GM23338 (cell line): ENCODE data around the gene OR2V2. TPM values are rescaled to one million over a fixed set of nuclear protein-coding genes. Genes with fewer than 3 reads are reported as not detected.

Source experiments
- ATAC-seq: fragments of 200-7000 bp; cut with Tn5 transposase; 3 replicates; pipeline ENCODE4 v1.9.1; 2020
- DNase-seq: peaks from one replicate; pipeline ENCODE4 v3.0.0-alpha.2; 2015; ENCODE audit warnings: low spot score
- H2AFZ ChIP-seq: fragments of 200-600 bp; sonication (generic); 2 replicates; pipeline ENCODE4 v1.8.0; 2016; ENCODE audit warnings: antibody characterized with exemption, mild to moderate bottlenecking, moderate library complexity
- H3F3A ChIP-seq: fragments of 200-600 bp; sonication (generic); replicated peaks from 2 replicates; pipeline ENCODE4 v1.8.0; 2017; ENCODE audit warnings: antibody characterized with exemption, mixed run types, low read depth
- H3K27ac ChIP-seq: fragments of 200-600 bp; sonication (generic); 2 replicates; pipeline ENCODE4 v1.6.1; 2016; ENCODE audit warnings: low read depth
- H3K27me3 ChIP-seq: fragments of 200-600 bp; sonication (generic); 2 replicates; pipeline ENCODE4 v1.8.0; 2016; ENCODE audit warnings: mild to moderate bottlenecking, mixed run types, moderate library complexity; ENCODE audit not compliant: insufficient read depth
- H3K36me3 ChIP-seq: fragments of 200-600 bp; sonication (generic); 2 replicates; pipeline ENCODE4 v1.8.0; 2016; ENCODE audit warnings: mild to moderate bottlenecking; ENCODE audit not compliant: insufficient read depth
- H3K4me1 ChIP-seq: fragments of 200-600 bp; sonication (generic); 2 replicates; pipeline ENCODE4 v1.8.0; 2016; ENCODE audit warnings: mild to moderate bottlenecking, moderate library complexity; ENCODE audit not compliant: insufficient read depth
- H3K4me2 ChIP-seq: fragments of 200-600 bp; sonication (generic); 2 replicates; pipeline ENCODE4 v1.7.1; 2017; ENCODE audit warnings: mixed run types
- H3K4me3 ChIP-seq: fragments of 200-600 bp; sonication (generic); 2 replicates; pipeline ENCODE4 v1.6.1; 2016; ENCODE audit warnings: mixed run types
- H3K79me2 ChIP-seq: fragments of 200-600 bp; sonication (generic); replicated peaks from 2 replicates; pipeline ENCODE4 v1.8.0; 2017; ENCODE audit warnings: mild to moderate bottlenecking; ENCODE audit not compliant: insufficient read depth
- H3K9me2 ChIP-seq: fragments of 200-600 bp; sonication (generic); 2 replicates; pipeline ENCODE4 v1.8.0; 2017; ENCODE audit not compliant: insufficient read depth
- H4K20me1 ChIP-seq: fragments of 200-600 bp; sonication (generic); replicated peaks from 2 replicates; pipeline ENCODE4 v1.8.0; 2017; ENCODE audit warnings: mild to moderate bottlenecking; ENCODE audit not compliant: insufficient read depth
- H3K27ac Mint-ChIP-seq: 2 replicates; pipeline ENCODE4 v1.8.0; 2020; ENCODE audit warnings: inconsistent platforms, mild to moderate bottlenecking, moderate library complexity, mixed read lengths
- H3K27me3 Mint-ChIP-seq: 3 replicates; pipeline ENCODE4 v1.8.0; 2022; ENCODE audit warnings: low read depth, mild to moderate bottlenecking, moderate library complexity, mixed read lengths, inconsistent platforms; ENCODE audit not compliant: insufficient read depth, poor library complexity
- H3K36me3 Mint-ChIP-seq: 3 replicates; pipeline ENCODE4 v1.8.0; 2021; ENCODE audit warnings: low read depth, mild to moderate bottlenecking, inconsistent platforms, moderate library complexity, mixed read lengths
- H3K4me1 Mint-ChIP-seq: 3 replicates; pipeline ENCODE4 v1.8.0; 2020; ENCODE audit warnings: mild to moderate bottlenecking, inconsistent platforms, mixed read lengths
- H3K4me3 Mint-ChIP-seq: 3 replicates; pipeline ENCODE4 v1.8.0; 2021; ENCODE audit warnings: moderate library complexity, mild to moderate bottlenecking, inconsistent platforms, mixed read lengths
- H3K9me3 Mint-ChIP-seq: 3 replicates; pipeline ENCODE4 v1.8.0; 2020; ENCODE audit warnings: moderate library complexity, mild to moderate bottlenecking, inconsistent platforms, mixed read lengths
- CREB1 ChIP-seq: fragments of 250-450 bp; sonication (Bioruptor Pico); IDR thresholded peaks from 2 replicates; pipeline ENCODE4 v1.5.0; 2020; ENCODE audit warnings: low read depth, mild to moderate bottlenecking, moderate library complexity
- EZH2 ChIP-seq: fragments of 200-600 bp; sonication (generic); IDR thresholded peaks from one replicate; pipeline ENCODE4 v1.8.0; 2017; ENCODE audit warnings: antibody characterized with exemption, mild to moderate bottlenecking, low read depth; ENCODE audit not compliant: unreplicated experiment
- EZH2phosphoT487 ChIP-seq: fragments of 200-600 bp; sonication (generic); IDR thresholded peaks from one replicate; pipeline ENCODE4 v1.8.1; 2018; ENCODE audit warnings: antibody characterized with exemption; ENCODE audit not compliant: unreplicated experiment
- JUNB ChIP-seq: IDR thresholded peaks from one replicate; pipeline ENCODE4 v1.6.1; 2016; ENCODE audit warnings: antibody characterized with exemption; ENCODE audit not compliant: unreplicated experiment
- POLR2AphosphoS5 ChIP-seq: IDR thresholded peaks from 2 replicates; pipeline ENCODE4 v1.6.1; 2016; ENCODE audit warnings: antibody characterized with exemption, low read depth
- STAT1 ChIP-seq: IDR thresholded peaks from one replicate; pipeline ENCODE4 v1.6.1; 2016; ENCODE audit warnings: antibody characterized with exemption; ENCODE audit not compliant: unreplicated experiment
- ZNF114 ChIP-seq: fragments of 250-450 bp; sonication (Bioruptor Pico); IDR thresholded peaks from 2 replicates; pipeline ENCODE4 v1.5.0; 2020; ENCODE audit warnings: mild to moderate bottlenecking, moderate library complexity
- ZNF331 ChIP-seq: fragments of 250-450 bp; sonication (Bioruptor Pico); IDR thresholded peaks from 2 replicates; pipeline ENCODE4 v1.5.0; 2020; ENCODE audit warnings: low read depth, mild to moderate bottlenecking, moderate library complexity
- polyA plus RNA-seq: library from polyadenylated mRNA; unstranded; fragments of >200 nt; fragmentation: Nextera tagmentation; extraction: Ambion mirVana; gene quantifications from 2 replicates; pipeline ENCODE4 v1.2.1, GENCODE V29; 2016
- total RNA-seq: library from RNA; depleted of rRNA; stranded (reverse); fragments of >200 nt; shearing (Covaris generic); gene quantifications from 2 replicates; pipeline ENCODE4 v1.2.3, GENCODE V29; 2014
- TF ChIP-seq, protein P1 (sequence below): fragments of 250-450 bp; sonication (Bioruptor Pico); IDR thresholded peaks from 2 replicates; pipeline ENCODE4 v1.5.0; 2020; ENCODE audit warnings: mild to moderate bottlenecking, moderate library complexity
- TF ChIP-seq, protein P2 (sequence below): IDR thresholded peaks from one replicate; pipeline ENCODE4 v1.6.1; 2018; ENCODE audit warnings: antibody characterized with exemption; ENCODE audit not compliant: unreplicated experiment
- TF ChIP-seq, protein P3 (sequence below), 2 experiments: fragments of 200-600 bp in 1 of 2; sonication (generic) in 1 of 2; conservative IDR thresholded peaks; 2 replicates each; pipeline versions ENCODE4 v1.5.1 to v1.6.1; 2016 to 2017; ENCODE audit warnings: antibody characterized with exemption in 2 of 2, low read depth in 2 of 2, mild to moderate bottlenecking in 2 of 2, moderate library complexity in 1 of 2

The OR2V2 gene
- total and polyA plus RNA-seq, 2 experiments from 2014 or later = not detected

DNA sequence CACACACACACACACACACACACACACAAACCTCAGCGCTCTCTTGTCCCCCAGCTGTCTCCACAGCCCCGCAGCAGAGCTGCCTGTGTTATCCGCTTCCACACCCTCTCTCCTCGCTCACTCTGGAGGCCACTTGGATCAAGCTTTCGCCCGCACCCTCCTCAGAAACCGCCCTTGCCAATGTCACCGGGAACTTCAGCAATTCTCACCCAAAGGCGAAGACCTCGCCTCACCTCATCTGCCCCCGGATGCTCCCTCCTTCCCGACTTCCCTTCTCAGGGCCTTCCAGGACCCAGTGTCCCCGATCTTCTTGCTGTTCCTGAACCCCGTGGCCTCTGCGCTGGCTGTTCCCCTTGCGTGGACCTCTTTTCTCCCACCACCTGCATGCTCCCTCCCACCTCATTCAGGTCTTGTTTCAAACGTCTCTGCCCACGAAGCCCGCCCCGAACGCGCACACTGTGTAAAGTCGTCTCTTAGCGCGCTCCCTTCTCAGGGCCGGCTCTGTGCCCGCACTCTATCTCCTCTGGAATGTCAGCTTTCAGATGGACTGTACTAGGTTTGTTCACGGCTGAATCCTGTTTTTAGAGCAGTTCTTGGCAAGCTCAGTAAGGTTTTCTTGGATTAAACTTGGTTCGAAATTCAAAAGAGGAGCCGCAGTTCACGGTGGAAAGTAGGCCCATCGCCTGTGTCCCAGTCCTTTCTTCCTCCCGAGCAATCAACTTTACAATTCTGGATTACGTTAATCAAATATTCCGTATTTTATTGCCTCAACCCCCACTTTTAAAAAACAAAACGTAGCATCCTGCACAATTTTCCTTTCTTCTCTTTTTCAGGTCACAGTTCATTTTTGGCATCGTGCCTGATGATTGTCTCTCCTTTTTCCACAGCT, 58.6 kb downstream of the OR2V2 start:
- peaks cover 20% of the 10 kb centered on the region for H3K9me3 Mint-ChIP-seq
- peak overlapping the region; percentile 79 for H3K4me3 ChIP-seq
- H3K27ac Mint-ChIP-seq = no peak overlapping the region
- no peaks in the 10 kb centered on the region for H3K9me2 ChIP-seq
- peaks cover 17% of the 10 kb centered on the region for H3K36me3 Mint-ChIP-seq
- peaks cover 10% of the 10 kb centered on the region; the same call in 1 of the 2 replicates for H3F3A ChIP-seq
- no peaks in the 10 kb centered on the region for H4K20me1 ChIP-seq
- peak overlapping the region; percentile 96 for H2AFZ ChIP-seq
- H3K27me3 Mint-ChIP-seq = peaks cover 68% of the 10 kb centered on the region
- peak overlapping the region; percentile 94 for H3K4me3 Mint-ChIP-seq
- TF ChIP-seq STAT1 (no peak), CREB1 (CRISPR knock-in tag) (no peak), ZNF331 (CRISPR knock-in tag) (no peak), ZNF114 (no peak), JUNB (no peak), EZH2 (peak; percentile 84), POLR2AphosphoS5 (no peak), EZH2phosphoT487 (peak; percentile 74)
- TF ChIP-seq, protein P1, sequence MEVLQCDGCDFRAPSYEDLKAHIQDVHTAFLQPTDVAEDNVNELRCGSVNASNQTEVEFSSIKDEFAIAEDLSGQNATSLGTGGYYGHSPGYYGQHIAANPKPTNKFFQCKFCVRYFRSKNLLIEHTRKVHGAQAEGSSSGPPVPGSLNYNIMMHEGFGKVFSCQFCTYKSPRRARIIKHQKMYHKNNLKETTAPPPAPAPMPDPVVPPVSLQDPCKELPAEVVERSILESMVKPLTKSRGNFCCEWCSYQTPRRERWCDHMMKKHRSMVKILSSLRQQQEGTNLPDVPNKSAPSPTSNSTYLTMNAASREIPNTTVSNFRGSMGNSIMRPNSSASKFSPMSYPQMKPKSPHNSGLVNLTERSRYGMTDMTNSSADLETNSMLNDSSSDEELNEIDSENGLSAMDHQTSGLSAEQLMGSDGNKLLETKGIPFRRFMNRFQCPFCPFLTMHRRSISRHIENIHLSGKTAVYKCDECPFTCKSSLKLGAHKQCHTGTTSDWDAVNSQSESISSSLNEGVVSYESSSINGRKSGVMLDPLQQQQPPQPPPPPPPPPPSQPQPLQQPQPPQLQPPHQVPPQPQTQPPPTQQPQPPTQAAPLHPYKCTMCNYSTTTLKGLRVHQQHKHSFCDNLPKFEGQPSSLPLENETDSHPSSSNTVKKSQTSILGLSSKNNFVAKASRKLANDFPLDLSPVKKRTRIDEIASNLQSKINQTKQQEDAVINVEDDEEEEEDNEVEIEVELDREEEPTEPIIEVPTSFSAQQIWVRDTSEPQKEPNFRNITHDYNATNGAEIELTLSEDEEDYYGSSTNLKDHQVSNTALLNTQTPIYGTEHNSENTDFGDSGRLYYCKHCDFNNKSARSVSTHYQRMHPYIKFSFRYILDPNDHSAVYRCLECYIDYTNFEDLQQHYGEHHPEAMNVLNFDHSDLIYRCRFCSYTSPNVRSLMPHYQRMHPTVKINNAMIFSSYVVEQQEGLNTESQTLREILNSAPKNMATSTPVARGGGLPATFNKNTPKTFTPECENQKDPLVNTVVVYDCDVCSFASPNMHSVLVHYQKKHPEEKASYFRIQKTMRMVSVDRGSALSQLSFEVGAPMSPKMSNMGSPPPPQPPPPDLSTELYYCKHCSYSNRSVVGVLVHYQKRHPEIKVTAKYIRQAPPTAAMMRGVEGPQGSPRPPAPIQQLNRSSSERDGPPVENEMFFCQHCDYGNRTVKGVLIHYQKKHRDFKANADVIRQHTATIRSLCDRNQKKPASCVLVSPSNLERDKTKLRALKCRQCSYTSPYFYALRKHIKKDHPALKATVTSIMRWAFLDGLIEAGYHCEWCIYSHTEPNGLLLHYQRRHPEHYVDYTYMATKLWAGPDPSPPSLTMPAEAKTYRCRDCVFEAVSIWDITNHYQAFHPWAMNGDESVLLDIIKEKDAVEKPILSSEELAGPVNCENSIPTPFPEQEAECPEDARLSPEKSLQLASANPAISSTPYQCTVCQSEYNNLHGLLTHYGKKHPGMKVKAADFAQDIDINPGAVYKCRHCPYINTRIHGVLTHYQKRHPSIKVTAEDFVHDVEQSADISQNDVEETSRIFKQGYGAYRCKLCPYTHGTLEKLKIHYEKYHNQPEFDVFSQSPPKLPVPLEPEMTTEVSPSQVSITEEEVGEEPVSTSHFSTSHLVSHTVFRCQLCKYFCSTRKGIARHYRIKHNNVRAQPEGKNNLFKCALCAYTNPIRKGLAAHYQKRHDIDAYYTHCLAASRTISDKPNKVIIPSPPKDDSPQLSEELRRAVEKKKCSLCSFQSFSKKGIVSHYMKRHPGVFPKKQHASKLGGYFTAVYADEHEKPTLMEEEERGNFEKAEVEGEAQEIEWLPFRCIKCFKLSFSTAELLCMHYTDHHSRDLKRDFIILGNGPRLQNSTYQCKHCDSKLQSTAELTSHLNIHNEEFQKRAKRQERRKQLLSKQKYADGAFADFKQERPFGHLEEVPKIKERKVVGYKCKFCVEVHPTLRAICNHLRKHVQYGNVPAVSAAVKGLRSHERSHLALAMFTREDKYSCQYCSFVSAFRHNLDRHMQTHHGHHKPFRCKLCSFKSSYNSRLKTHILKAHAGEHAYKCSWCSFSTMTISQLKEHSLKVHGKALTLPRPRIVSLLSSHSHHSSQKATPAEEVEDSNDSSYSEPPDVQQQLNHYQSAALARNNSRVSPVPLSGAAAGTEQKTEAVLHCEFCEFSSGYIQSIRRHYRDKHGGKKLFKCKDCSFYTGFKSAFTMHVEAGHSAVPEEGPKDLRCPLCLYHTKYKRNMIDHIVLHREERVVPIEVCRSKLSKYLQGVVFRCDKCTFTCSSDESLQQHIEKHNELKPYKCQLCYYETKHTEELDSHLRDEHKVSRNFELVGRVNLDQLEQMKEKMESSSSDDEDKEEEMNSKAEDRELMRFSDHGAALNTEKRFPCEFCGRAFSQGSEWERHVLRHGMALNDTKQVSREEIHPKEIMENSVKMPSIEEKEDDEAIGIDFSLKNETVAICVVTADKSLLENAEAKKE (CRISPR knock-in tag) = no peak
- TF ChIP-seq, protein P2, sequence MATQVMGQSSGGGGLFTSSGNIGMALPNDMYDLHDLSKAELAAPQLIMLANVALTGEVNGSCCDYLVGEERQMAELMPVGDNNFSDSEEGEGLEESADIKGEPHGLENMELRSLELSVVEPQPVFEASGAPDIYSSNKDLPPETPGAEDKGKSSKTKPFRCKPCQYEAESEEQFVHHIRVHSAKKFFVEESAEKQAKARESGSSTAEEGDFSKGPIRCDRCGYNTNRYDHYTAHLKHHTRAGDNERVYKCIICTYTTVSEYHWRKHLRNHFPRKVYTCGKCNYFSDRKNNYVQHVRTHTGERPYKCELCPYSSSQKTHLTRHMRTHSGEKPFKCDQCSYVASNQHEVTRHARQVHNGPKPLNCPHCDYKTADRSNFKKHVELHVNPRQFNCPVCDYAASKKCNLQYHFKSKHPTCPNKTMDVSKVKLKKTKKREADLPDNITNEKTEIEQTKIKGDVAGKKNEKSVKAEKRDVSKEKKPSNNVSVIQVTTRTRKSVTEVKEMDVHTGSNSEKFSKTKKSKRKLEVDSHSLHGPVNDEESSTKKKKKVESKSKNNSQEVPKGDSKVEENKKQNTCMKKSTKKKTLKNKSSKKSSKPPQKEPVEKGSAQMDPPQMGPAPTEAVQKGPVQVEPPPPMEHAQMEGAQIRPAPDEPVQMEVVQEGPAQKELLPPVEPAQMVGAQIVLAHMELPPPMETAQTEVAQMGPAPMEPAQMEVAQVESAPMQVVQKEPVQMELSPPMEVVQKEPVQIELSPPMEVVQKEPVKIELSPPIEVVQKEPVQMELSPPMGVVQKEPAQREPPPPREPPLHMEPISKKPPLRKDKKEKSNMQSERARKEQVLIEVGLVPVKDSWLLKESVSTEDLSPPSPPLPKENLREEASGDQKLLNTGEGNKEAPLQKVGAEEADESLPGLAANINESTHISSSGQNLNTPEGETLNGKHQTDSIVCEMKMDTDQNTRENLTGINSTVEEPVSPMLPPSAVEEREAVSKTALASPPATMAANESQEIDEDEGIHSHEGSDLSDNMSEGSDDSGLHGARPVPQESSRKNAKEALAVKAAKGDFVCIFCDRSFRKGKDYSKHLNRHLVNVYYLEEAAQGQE = no peak
- TF ChIP-seq, protein P3, sequence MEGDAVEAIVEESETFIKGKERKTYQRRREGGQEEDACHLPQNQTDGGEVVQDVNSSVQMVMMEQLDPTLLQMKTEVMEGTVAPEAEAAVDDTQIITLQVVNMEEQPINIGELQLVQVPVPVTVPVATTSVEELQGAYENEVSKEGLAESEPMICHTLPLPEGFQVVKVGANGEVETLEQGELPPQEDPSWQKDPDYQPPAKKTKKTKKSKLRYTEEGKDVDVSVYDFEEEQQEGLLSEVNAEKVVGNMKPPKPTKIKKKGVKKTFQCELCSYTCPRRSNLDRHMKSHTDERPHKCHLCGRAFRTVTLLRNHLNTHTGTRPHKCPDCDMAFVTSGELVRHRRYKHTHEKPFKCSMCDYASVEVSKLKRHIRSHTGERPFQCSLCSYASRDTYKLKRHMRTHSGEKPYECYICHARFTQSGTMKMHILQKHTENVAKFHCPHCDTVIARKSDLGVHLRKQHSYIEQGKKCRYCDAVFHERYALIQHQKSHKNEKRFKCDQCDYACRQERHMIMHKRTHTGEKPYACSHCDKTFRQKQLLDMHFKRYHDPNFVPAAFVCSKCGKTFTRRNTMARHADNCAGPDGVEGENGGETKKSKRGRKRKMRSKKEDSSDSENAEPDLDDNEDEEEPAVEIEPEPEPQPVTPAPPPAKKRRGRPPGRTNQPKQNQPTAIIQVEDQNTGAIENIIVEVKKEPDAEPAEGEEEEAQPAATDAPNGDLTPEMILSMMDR (conservative IDR thresholded peaks at IDR 0.05; ENCODE audit: low read depth in 2 of 2) = no peak
- H3K4me1 Mint-ChIP-seq = peaks cover 20% of the 10 kb centered on the region
- peaks cover 18% of the 10 kb centered on the region for H3K4me1 ChIP-seq
- no peak overlapping the region for H3K27ac ChIP-seq
- ATAC-seq = peak; percentile 4
- H3K79me2 ChIP-seq = no peaks in the 10 kb centered on the region
- H3K4me2 ChIP-seq = peak overlapping the region; percentile 91
- DNase-seq = no peak
- no peaks in the 10 kb centered on the region for H3K36me3 ChIP-seq
- peaks cover 56% of the 10 kb centered on the region for H3K27me3 ChIP-seq
